Motor neuron (in vitro differentiated cells): ENCODE measurements around the gene MAT2B. TPM values are rescaled to one million over a fixed set of nuclear protein-coding genes. Genes with fewer than 3 reads are reported as not detected.
"Not testable (repeated sequence)": the region's sequence is repeated elsewhere in the genome, so short reads cannot be mapped to it uniquely, and the experiment has no call there.

Source experiments
- ATAC-seq, 8 experiments: fragments of 200-7000 bp; cut with Tn5 transposase; replicated peaks in 6 of 8; 2 replicates each; pipeline ENCODE4 v1.8.0; 2021; ENCODE audit warnings: mild to moderate bottlenecking in 8 of 8, moderate library complexity in 8 of 8
- H3K27ac ChIP-seq, 2 donors: fragments of 250-450 bp; sonication (Bioruptor Pico); 2 replicates each; pipeline ENCODE4 v1.9.0; 2021; ENCODE audit warnings: antibody characterized with exemption in 2 of 2, mild to moderate bottlenecking in 2 of 2, moderate library complexity in 1 of 2
- H3K4me1 ChIP-seq, 2 donors: fragments of 250-450 bp; sonication (Bioruptor Pico); replicated peaks in 1 of 2; 2 replicates each; pipeline ENCODE4 v1.6.1; 2021; ENCODE audit warnings: antibody characterized with exemption in 2 of 2, mild to moderate bottlenecking in 2 of 2, moderate library complexity in 1 of 2
- H3K4me3 ChIP-seq, 5 donors: fragments of 250-450 bp; sonication (Bioruptor Pico); 2 replicates each; pipeline ENCODE4 v1.9.0; 2021; ENCODE audit warnings: antibody characterized with exemption in 5 of 5, mild to moderate bottlenecking in 5 of 5, moderate library complexity in 4 of 5
- WGBS, 10 experiments: fragments of 450-650 bp; shearing (Covaris generic); methylation state at CpG; one replicate each; pipeline ENCODE4 v1.0.0; 2022; 5-methylcytosine and 5-hydroxymethylcytosine counted together
- in situ Hi-C, 9 experiments: fragments of 400-800 bp; cut with MboI; loops; one replicate each; pipeline ENCODE4 v1.15.0; 2021; ENCODE audit warnings: low sequenced_read_pairs in 9 of 9, low pct_unique_long_range_greater_than_20kb in 2 of 9; ENCODE audit not compliant: unreplicated experiment in 9 of 9
- total RNA-seq, 8 experiments: library from RNA; unstranded; fragments of 300-600 nt; gene quantifications; 2 replicates each; pipeline versions ENCODE4 v1.2.3 to v1.2.4, GENCODE V29; 2022

The MAT2B gene
- total RNA-seq, 8 experiments from 2014 or later: 30.2 to 90.3 (median 46.4) TPM

- in situ Hi-C loops: no loop called here
- WGBS, 10 experiments: 0 to 49% (median 39%) methylated on average over 3 to 8 of the region's 8 CpGs
- H3K27ac ChIP-seq: no peak overlapping the region
- peaks cover 4 to 15% of the 10 kb centered on the region in 2 donors for H3K4me1 ChIP-seq
- ATAC-seq: no peak
- H3K4me3 ChIP-seq: peak overlapping the region; percentile 71 to 91 (median 89)
Observed at GRCh38 chr5:163506726-163507125, 1.3 kb downstream of the MAT2B start.

- no peak overlapping the region for H3K27ac ChIP-seq
- H3K4me3 ChIP-seq: no peak overlapping the region
- peaks cover 0 to 10% of the 10 kb centered on the region in 2 donors for H3K4me1 ChIP-seq
- in situ Hi-C loops: no loop called here
- no peak for ATAC-seq
- 6 to 94% (median 65%) methylated on average over 3 to 5 of the region's 5 CpGs; no CpG with 5 or more reads in 1 of the 10 experiments for WGBS, 10 experiments
Observed at GRCh38 chr5:163508753-163509152, 3.3 kb downstream of the MAT2B start.

DNA sequence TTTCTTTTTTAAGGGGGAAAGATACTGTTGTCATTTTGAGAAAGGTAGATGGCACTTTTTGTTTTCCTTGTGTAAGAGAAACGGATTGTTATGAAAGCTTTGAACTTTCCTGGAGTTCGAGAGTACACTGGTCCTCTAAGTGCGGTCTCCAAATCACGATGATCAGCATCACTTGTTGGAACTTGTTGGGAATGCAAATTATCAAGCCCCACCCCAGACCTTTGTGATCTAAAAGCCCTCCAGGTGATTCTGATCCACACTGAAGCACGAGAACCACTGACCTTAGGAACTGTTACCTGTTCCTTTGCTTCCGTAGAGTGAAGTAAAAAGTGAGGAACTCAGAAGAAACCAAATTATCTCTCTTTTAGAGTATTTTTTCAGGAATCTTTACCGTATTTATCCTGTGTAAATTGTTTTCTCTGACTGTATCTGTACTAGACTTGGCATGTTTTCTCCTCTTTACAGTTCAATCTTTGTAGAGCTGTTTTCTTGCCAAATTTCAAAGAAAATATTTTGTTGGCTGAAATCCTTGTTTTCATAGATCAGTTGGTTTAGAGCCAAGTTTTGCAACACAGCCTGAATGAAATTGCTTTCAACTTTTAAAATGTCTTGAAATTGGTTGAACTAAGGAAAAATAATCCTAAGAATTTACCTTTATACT is 4.0 kb downstream of the MAT2B start:
- Histone ChIP-seq H3K4me3 (no peak overlapping the region), H3K4me1 (peaks cover 0 to 10% of the 10 kb centered on the region in 2 donors), H3K27ac (no peak overlapping the region)
- ATAC-seq: peak in 2 of 8 experiments; percentile 4 to 7
- in situ Hi-C loops: no loop called here
- WGBS, 10 experiments: 10 to 100% (median 76%) methylated on average over 1 to 7 of the region's 7 CpGs; no CpG with 5 or more reads in 1 of the 10 experiments

GRCh38 chr5:163512526-163512925 is 7.1 kb downstream of the MAT2B start:
- in situ Hi-C loops: no loop called here
- H3K4me3 ChIP-seq: no peak overlapping the region
- WGBS, 10 experiments: 90 to 100% (median 100%) methylated on average over 1 to 4 of the region's 5 CpGs

DNA sequence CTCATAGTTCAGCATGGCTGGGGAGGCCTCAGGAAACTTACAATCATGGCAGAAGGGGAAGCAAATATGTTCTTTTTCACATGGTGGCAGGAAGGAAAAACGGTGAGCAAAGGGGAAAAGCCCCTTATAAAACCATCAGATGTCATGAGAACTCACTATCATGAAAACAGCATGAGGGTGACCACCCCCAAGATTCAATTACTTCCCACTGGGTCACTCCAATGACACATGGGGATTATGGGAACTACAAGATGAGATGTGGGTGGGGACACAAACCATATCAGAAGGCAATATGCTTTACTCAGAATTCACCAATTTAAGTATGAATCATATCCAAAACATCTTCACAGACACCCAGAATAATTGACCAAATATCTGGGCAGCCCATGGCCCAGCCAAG is 19.7 kb downstream of the MAT2B start:
- WGBS, 10 experiments: 57 to 89% (median 80%) methylated on average over 1 of the region's 1 CpG; no CpG with 5 or more reads in 4 of the 10 experiments
- no peaks in the 10 kb centered on the region for H3K4me1 ChIP-seq
- ATAC-seq: no peak
- no peak overlapping the region for H3K4me3 ChIP-seq
- no peak overlapping the region for H3K27ac ChIP-seq
- in situ Hi-C loops: no loop called here

More at GRCh38 chr5:163512526-163512925, 7.1 kb downstream of the MAT2B start:
- no peak for ATAC-seq
- H3K4me1 ChIP-seq: peaks cover 0 to under 1% of the 10 kb centered on the region in 2 donors
- no peak overlapping the region for H3K27ac ChIP-seq

- ATAC-seq: no peak
- in situ Hi-C loops: no loop called here
- WGBS, 10 experiments: 53 to 100% (median 90%) methylated on average over 1 to 5 of the region's 5 CpGs; no CpG with 5 or more reads in 6 of the 10 experiments
- peaks cover 14 to 17% of the 10 kb centered on the region in 2 donors for H3K4me1 ChIP-seq
- H3K27ac ChIP-seq: no peak overlapping the region
- H3K4me3 ChIP-seq: no peak overlapping the region
Observed at GRCh38 chr5:163529698-163530097, 24.3 kb downstream of the MAT2B start.

- no peak overlapping the region for H3K4me3 ChIP-seq
- no peak overlapping the region for H3K27ac ChIP-seq
- peaks cover 14 to 17% of the 10 kb centered on the region in 2 donors for H3K4me1 ChIP-seq
- ATAC-seq: no peak
- WGBS, 10 experiments: 26 to 100% (median 83%) methylated on average over 1 to 3 of the region's 3 CpGs; no CpG with 5 or more reads in 2 of the 10 experiments
- in situ Hi-C loops: no loop called here
Observed at GRCh38 chr5:163531272-163531671, 25.9 kb downstream of the MAT2B start.

DNA sequence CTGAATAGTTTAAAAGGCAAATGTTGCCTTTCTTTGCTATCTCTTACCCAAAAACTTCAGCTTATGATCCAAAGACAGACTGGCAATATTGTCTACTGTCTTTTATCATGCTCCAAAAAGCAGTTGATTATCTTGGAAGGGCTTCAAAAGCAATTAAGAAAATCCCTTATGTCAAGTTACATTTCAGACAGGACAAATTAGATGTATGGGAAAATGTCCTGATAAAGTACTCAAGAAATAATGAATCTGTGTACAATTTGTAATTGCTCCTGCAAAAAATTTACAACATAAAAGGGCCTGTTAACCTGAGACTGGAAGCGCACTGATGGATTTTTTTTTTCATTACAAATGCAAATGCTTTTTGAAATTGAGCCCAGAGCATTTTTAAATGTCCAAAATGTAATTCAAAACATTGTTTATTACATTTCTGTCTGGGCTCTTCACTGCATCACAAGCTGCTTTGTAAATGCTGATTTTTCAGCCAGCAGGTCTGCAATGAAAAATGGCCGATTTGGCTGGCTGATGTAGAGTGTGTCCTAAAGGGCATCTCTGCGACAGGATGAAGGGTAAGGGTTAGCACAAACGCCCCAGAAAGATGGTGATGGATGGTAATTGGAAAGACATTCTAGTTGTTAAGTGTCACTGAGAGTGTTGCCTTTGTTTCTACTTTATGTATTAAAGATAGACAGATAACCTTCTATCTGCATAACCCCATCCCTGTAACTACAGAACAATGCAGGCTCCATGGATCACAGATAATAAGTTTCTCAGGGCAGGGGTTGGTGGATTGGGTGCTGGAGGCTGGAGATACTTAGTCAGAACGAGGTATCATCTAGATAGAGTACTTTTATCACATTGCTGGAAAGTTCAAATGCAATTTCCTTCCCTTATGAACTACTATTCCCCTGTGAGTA is 27.0 kb downstream of the MAT2B start:
- WGBS, 10 experiments: 0 to 93% (median 15%) methylated on average over 2 to 5 of the region's 5 CpGs; no CpG with 5 or more reads in 1 of the 10 experiments
- peak; percentile 17 to 93 (median 78) for ATAC-seq
- Histone ChIP-seq H3K27ac (no peak overlapping the region), H3K4me1 (peaks cover 14 to 17% of the 10 kb centered on the region in 2 donors), H3K4me3 (no peak overlapping the region)
- in situ Hi-C loops: no loop called here

GRCh38 chr5:163533223-163533622 is 27.8 kb downstream of the MAT2B start:
- WGBS, 10 experiments: 13 to 45% (median 23%) methylated on average over 1 to 2 of the region's 2 CpGs; no CpG with 5 or more reads in 4 of the 10 experiments
- peaks cover 14 to 17% of the 10 kb centered on the region in 2 donors for H3K4me1 ChIP-seq
- ATAC-seq: no peak
- H3K27ac ChIP-seq: no peak overlapping the region
- in situ Hi-C loops: no loop called here
- no peak overlapping the region for H3K4me3 ChIP-seq

DNA sequence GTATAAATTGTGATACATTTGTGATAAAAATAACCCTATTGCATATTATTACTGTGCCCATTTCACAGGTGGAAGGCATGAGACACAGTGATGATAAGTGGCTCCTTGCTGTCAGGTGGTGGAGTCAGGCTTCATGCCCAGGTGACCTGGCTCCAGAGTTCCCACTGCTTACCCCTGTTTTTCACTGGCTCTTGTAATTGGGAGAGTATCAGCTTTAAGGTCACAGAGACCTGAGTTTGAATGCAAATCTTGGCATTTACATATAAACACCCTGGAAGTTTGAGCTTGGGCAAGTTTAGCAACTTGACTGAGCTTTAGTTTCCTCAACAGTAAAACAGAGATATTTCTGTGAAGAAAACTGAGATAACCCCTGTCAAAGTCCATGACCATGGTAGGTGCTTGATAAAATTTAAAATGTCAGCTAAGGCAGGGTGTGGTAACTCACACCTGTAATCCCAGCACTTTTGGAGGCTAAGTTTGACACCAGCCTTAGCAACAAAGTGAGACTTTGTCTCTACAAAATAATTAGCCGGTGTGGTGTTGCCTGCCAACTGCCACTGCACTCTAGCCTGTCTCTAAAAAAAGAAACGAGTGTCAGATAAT is 29.2 kb downstream of the MAT2B start:
- H3K27ac ChIP-seq: no peak overlapping the region
- ATAC-seq: no peak
- in situ Hi-C loops: no loop called here
- WGBS, 10 experiments: 0 to 86% (median 63%) methylated on average over 1 to 2 of the region's 2 CpGs; no CpG with 5 or more reads in 4 of the 10 experiments
- H3K4me3 ChIP-seq: no peak overlapping the region
- H3K4me1 ChIP-seq: peaks cover 14 to 17% of the 10 kb centered on the region in 2 donors

DNA sequence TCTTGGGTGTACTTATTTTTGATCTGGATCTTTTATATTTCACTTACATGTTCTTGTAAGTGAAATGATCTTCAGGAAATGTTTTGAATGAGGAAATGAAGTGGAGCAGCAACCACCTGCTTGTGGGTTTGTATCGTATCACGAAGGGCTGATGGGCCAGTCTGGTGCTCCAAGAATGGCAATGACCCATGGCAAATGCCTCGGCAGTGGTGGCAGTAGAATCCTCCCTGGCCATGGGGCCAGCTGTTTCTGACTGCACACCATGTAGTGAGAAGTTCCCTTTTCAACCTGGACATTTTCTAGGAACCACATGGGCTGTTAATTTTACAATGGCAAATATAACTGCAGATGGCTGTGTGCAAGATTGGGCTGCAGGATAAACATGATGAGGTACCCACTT is 29.9 kb downstream of the MAT2B start:
- H3K27ac ChIP-seq: no peak overlapping the region
- H3K4me1 ChIP-seq: peaks cover 14 to 17% of the 10 kb centered on the region in 2 donors
- 45 to 100% (median 86%) methylated on average over 1 to 3 of the region's 3 CpGs; no CpG with 5 or more reads in 4 of the 10 experiments for WGBS, 10 experiments
- in situ Hi-C loops: no loop called here
- H3K4me3 ChIP-seq: no peak overlapping the region
- ATAC-seq: no peak

DNA sequence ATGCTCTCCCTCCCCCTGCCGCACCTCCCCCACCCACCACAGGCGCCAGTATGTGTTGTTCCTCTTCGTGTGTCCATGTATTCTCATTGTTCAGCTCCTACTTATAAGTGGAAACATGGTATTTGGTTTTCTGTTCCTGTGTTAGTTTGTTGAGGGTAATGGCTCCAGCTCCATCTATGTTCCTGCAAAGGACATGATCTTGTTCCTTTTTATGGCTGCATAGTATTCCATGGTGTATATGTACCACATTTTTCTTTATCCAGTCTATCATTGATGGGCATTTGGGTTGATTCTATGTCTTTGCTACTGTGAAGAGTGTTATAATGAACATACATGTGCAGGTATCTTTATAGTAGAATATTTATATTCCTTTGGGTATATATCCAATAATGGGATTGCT is 31.0 kb downstream of the MAT2B start:
- H3K27ac ChIP-seq, in situ Hi-C loops, ATAC-seq, H3K4me3 ChIP-seq: not testable (repeated sequence)
- 40% methylated on average over 1 of the region's 3 CpGs; no CpG with 5 or more reads in 9 of the 10 experiments for WGBS, 10 experiments
- H3K4me1 ChIP-seq: peaks cover 13 to 17% of the 10 kb centered on the region in 2 donors

GRCh38 chr5:163540696-163541095 is 35.3 kb downstream of the MAT2B start:
- in situ Hi-C loops: no loop called here
- H3K4me1 ChIP-seq: no peaks in the 10 kb centered on the region
- no peak overlapping the region for H3K4me3 ChIP-seq
- no peak overlapping the region for H3K27ac ChIP-seq
- 0 to 100% (median 86%) methylated on average over 1 of the region's 1 CpG; no CpG with 5 or more reads in 1 of the 10 experiments for WGBS, 10 experiments
- ATAC-seq: no peak
